K562 (cell line): ENCODE data around the gene ABCC1. TPM values are rescaled to one million over a fixed set of nuclear protein-coding genes. Genes with fewer than 3 reads are reported as not detected.

Source experiments
- CBX8 ChIP-seq: fragments of 200-600 bp; sonication (generic); IDR thresholded peaks from 2 replicates; pipeline ENCODE4 v1.6.1; 2012; ENCODE audit warnings: borderline replicate concordance, mixed run types, low read depth, mild to moderate bottlenecking, moderate library complexity, mixed read lengths, low read length, control low read depth, inconsistent platforms; ENCODE audit not compliant: poor library complexity, severe bottlenecking; ENCODE audit errors: extremely low read depth
- CLOCK ChIP-seq: fragments of 250-450 bp; sonication (Bioruptor Pico); IDR thresholded peaks from 2 replicates; pipeline ENCODE4 v1.4.0; 2020; ENCODE audit warnings: mild to moderate bottlenecking, moderate library complexity, borderline replicate concordance
- MAX ChIP-seq: sonication (generic); formaldehyde crosslinking; IDR thresholded peaks from 2 replicates; pipeline ENCODE4 v1.9.0; 2022; ENCODE audit warnings: mild to moderate bottlenecking, missing genetic modification reagents
- PHF8 ChIP-seq: fragments of 200-600 bp; sonication (generic); IDR thresholded peaks from 2 replicates; pipeline ENCODE4 v1.6.1; 2012; ENCODE audit warnings: mixed run types, mild to moderate bottlenecking, inconsistent platforms, low read length, moderate library complexity, borderline replicate concordance
- RBM34 ChIP-seq: fragments of 200-400 bp; formaldehyde crosslinking; IDR thresholded peaks from 2 replicates; pipeline ENCODE4 v1.6.1; 2018; ENCODE audit warnings: low read length, borderline replicate concordance; ENCODE audit not compliant: insufficient read depth
- SNRNP70 ChIP-seq: fragments of 200-400 bp; formaldehyde crosslinking; optimal IDR thresholded peaks from 2 replicates; pipeline ENCODE3; 2017; ENCODE audit warnings: low read depth, low read length
- STAT5A ChIP-seq: IDR thresholded peaks from 2 replicates; pipeline ENCODE4 v1.6.1; 2012; ENCODE audit warnings: low read length, inconsistent platforms, borderline replicate concordance
- TAL1 ChIP-seq: fragments of 450-650 bp; IDR thresholded peaks from 2 replicates; pipeline ENCODE4 v1.6.1; 2016; ENCODE audit warnings: mild to moderate bottlenecking
- TSHZ1 ChIP-seq: fragments of 250-450 bp; sonication (Bioruptor Pico); IDR thresholded peaks from 2 replicates; pipeline ENCODE4 v1.4.0; 2020; ENCODE audit warnings: mild to moderate bottlenecking, moderate library complexity
- ZEB2 ChIP-seq: fragments of 450-650 bp; IDR thresholded peaks from 2 replicates; pipeline ENCODE4 v1.6.1; 2016
- ZNF12 ChIP-seq: sonication (generic); formaldehyde crosslinking; IDR thresholded peaks from 2 replicates; pipeline ENCODE4 v1.4.0; 2020; ENCODE audit warnings: mild to moderate bottlenecking, missing genetic modification reagents
- ZNF224 ChIP-seq: sonication (generic); formaldehyde crosslinking; IDR thresholded peaks from 2 replicates; pipeline ENCODE4 v1.8.0; 2022; ENCODE audit warnings: mild to moderate bottlenecking, missing genetic modification reagents
- polyA plus RNA-seq, 8 experiments: library from polyadenylated mRNA; depleted of rRNA in 4 of 8; stranded (reverse) in 5 of 8; unstranded in 3 of 8; fragments of >200 nt; fragmentation: Nextera tagmentation in 2 of 8; fragmentation: Illumina TruSeq in 1 of 8; extraction: Ambion mirVana in 2 of 8; extraction: Trizol in 1 of 8; gene quantifications; 2 replicates each; pipeline versions ENCODE4 v1.2.1 to v1.2.3, GENCODE V29; 2011 to 2014; ENCODE audit warnings: inconsistent platforms in 1 of 8, missing spikeins in 1 of 8
- total RNA-seq, 7 experiments: library from RNA; depleted of rRNA in 6 of 7; stranded (reverse); fragments of >200 nt in 6 of 7; fragmentation: Illumina TruSeq in 2 of 7; extraction: Trizol in 2 of 7; gene quantifications; 2 replicates each; pipeline versions ENCODE4 v1.2.1 to v1.2.3, GENCODE V29; 2011 to 2021; ENCODE audit warnings: low replicate concordance in 1 of 7
- TF ChIP-seq, protein P1 (sequence below): fragments of 450-650 bp; IDR thresholded peaks from 2 replicates; pipeline ENCODE4 v1.6.1; 2016
- TF ChIP-seq, protein P2 (sequence below): fragments of 200-400 bp; formaldehyde crosslinking; IDR thresholded peaks from 2 replicates; pipeline ENCODE4 v1.6.1; 2017; ENCODE audit warnings: mild to moderate bottlenecking, low read depth, low read length, moderate library complexity

Gene ABCC1
- total and polyA plus RNA-seq, 9 of the 15 experiments (the other 6 are each of a cell fraction or from before 2014, with no cell fraction given) = 3.9 to 41.6 (median 10.0) TPM

DNA sequence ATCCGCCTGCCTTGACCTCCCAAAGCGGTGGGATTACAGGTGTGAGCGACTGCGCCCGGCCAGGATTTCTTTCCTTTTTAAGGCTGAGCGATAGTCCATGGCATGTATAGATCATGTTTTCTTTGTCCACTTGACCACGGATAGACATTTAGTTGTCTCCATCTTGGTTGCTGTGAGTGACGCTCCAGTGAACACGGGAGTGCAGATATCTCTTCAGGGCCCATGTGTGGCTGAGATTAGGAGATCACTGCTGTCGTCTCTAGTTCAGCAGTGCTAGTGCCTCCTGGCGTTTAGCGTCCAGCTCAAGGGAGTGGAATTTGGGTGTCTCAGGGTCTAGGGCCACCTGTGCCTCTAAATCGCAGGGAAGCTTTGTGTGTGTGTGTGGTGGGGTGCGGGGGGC lies 41.5 kb downstream of the ABCC1 start (continued):
- TF ChIP-seq TAL1 = peak; percentile 77
- no peak for TF ChIP-seq ZNF12 (CRISPR knock-in tag)
- TF ChIP-seq PHF8 = no peak
- no peak for TF ChIP-seq SNRNP70
- TF ChIP-seq TSHZ1 (CRISPR knock-in tag) = no peak
- TF ChIP-seq, protein P1, sequence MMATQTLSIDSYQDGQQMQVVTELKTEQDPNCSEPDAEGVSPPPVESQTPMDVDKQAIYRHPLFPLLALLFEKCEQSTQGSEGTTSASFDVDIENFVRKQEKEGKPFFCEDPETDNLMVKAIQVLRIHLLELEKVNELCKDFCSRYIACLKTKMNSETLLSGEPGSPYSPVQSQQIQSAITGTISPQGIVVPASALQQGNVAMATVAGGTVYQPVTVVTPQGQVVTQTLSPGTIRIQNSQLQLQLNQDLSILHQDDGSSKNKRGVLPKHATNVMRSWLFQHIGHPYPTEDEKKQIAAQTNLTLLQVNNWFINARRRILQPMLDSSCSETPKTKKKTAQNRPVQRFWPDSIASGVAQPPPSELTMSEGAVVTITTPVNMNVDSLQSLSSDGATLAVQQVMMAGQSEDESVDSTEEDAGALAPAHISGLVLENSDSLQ = peak; percentile 91
- TF ChIP-seq ZNF224 = no peak
- TF ChIP-seq CLOCK = no peak
- TF ChIP-seq ZEB2 = 0 out of 2 replicates have a peak, but pooled peaks have one; percentile 40
- TF ChIP-seq CBX8 = no peak
- peak; percentile 48; the same call in 1 of the 2 replicates for TF ChIP-seq STAT5A
- TF ChIP-seq, protein P2, sequence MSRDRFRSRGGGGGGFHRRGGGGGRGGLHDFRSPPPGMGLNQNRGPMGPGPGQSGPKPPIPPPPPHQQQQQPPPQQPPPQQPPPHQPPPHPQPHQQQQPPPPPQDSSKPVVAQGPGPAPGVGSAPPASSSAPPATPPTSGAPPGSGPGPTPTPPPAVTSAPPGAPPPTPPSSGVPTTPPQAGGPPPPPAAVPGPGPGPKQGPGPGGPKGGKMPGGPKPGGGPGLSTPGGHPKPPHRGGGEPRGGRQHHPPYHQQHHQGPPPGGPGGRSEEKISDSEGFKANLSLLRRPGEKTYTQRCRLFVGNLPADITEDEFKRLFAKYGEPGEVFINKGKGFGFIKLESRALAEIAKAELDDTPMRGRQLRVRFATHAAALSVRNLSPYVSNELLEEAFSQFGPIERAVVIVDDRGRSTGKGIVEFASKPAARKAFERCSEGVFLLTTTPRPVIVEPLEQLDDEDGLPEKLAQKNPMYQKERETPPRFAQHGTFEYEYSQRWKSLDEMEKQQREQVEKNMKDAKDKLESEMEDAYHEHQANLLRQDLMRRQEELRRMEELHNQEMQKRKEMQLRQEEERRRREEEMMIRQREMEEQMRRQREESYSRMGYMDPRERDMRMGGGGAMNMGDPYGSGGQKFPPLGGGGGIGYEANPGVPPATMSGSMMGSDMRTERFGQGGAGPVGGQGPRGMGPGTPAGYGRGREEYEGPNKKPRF = no peak
- no peak for TF ChIP-seq MAX (CRISPR knock-in tag)
- no peak for TF ChIP-seq RBM34
